ENCODE measurements around the gene GPHN.

- TF ChIP-seq EZH2 (IDR thresholded peaks at IDR 0.05; ENCODE audit: borderline replicate concordance, low read depth, low read length, severe bottlenecking) = no peak
- no peak for TF ChIP-seq POLR2A (IDR thresholded peaks at IDR 0.05; ENCODE audit: low read depth, low read length)
- no peak for TF ChIP-seq CTCF (IDR thresholded peaks at IDR 0.05; ENCODE audit: extremely low read depth in 1 of 2, insufficient read depth in 1 of 2, low read depth in 1 of 2, low read length in 2 of 2)
- no peak for TF ChIP-seq MAX (IDR thresholded peaks at IDR 0.05; ENCODE audit: insufficient read depth, insufficient read length)
Measured at GRCh38 chr14:66735853-66736252, 227.9 kb downstream of the GPHN start.
